Effector memory CD8-positive, alpha-beta T cell (primary cell): ENCODE data around the gene HTR1E.

ENCODE experiments used
- ATAC-seq: fragments of 150-1000 bp; cut with Tn5 transposase; replicated peaks from 2 replicates; pipeline ENCODE4 v1.10.0; 2021; ENCODE audit warnings: mild to moderate bottlenecking, moderate library complexity
- DNase-seq, 3 experiments: peaks; one replicate each; pipeline ENCODE4 v3.0.0; 2021
- H3K27ac Mint-ChIP-seq, 2 donors: one replicate each; pipeline ENCODE4 v1.8.0; 2022; ENCODE audit warnings: mild to moderate bottlenecking in 2 of 2, mixed read lengths in 2 of 2, moderate library complexity in 2 of 2
- H3K27me3 Mint-ChIP-seq, 2 donors: one replicate each; pipeline ENCODE4 v1.8.0; 2022; ENCODE audit warnings: mixed read lengths in 2 of 2
- H3K36me3 Mint-ChIP-seq: one replicate; pipeline ENCODE4 v1.8.0; 2022; ENCODE audit warnings: mild to moderate bottlenecking, moderate library complexity, mixed read lengths; ENCODE audit not compliant: insufficient read depth
- H3K4me1 Mint-ChIP-seq, 2 donors: one replicate each; pipeline ENCODE4 v1.8.0; 2022; ENCODE audit warnings: low read depth in 2 of 2, mixed read lengths in 2 of 2
- H3K4me3 Mint-ChIP-seq, 2 donors: one replicate each; pipeline ENCODE4 v1.8.0; 2022; ENCODE audit warnings: mild to moderate bottlenecking in 2 of 2, mixed read lengths in 2 of 2, moderate library complexity in 2 of 2
- H3K9me3 Mint-ChIP-seq, 2 donors: one replicate each; pipeline ENCODE4 v1.8.0; 2022; ENCODE audit warnings: mixed read lengths in 2 of 2

HTR1E gene

DNA sequence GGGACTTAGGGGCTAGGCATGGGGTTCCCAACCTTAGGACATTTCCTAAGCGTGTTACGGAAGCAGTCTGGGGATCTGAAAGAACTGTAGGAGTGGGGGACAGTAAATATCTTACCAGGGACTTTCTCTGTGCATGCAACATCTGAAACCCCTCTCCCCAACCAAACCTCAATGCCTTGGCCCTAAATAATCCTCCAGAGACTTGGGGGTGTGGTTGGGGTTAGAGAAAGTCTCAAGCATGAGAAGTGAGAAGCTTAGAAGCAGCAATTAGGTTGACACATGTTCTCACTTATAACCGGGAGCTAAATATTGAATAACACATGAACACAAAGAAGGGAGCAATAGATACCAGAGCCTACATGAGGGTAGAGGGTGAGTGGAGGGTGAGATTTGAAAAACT lies 74.7 kb downstream of the HTR1E start:
- Mint-ChIP-seq H3K27ac (no peak overlapping the region), H3K4me3 (no peak overlapping the region), H3K36me3 (no peaks in the 10 kb centered on the region), H3K9me3 (peaks cover 0 to 2% of the 10 kb centered on the region in 2 donors), H3K4me1 (no peaks in the 10 kb centered on the region), H3K27me3 (no peaks in the 10 kb centered on the region)
- DNase-seq = no peak
- no peak for ATAC-seq

DNA sequence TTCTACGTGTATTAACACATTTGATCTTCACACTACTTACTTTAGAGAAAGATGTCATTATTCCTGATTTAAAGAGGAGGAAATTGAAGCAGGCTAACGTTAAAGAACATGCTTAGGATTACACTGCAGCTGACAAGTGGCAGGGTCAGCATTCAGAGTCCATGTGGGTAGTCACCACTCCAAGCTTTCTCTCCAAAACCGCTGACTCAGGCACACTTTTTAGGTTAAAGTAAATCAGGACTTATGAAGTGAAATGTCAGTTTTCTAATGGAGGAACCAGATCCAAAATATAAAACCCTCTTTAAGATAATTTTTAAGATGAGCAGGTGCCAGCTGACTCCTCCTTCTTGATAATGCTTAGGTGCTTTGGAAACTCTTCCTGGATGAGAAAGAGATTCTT lies 75.4 kb downstream of the HTR1E start:
- ATAC-seq = no peak

DNA sequence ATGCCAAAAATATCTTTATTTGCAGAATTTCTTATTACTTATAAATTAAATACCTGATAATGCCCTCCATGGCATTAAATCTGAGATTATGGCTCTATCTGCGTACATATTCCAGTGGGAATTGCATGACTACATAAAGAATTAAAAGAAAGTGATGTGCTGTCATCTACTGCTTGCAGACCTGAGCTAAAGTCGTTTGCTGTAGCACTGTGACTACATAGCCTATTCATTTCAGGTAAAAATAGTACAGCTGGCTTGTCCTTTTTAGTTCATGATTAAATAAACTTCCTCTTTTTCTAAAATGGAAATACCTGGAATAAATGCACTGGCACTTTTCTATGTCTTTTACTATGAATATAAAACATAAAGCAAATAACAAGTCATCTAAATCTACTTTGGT lies 79.4 kb downstream of the HTR1E start:
- peaks cover 15 to 20% of the 10 kb centered on the region in 2 donors for H3K27me3 Mint-ChIP-seq
- H3K4me1 Mint-ChIP-seq = no peaks in the 10 kb centered on the region
- H3K4me3 Mint-ChIP-seq = no peak overlapping the region
- no peaks in the 10 kb centered on the region for H3K36me3 Mint-ChIP-seq
- ATAC-seq (no peak), DNase-seq (no peak)
- no peak overlapping the region for H3K27ac Mint-ChIP-seq
- peaks cover 0 to 7% of the 10 kb centered on the region in 2 donors for H3K9me3 Mint-ChIP-seq

More for the DNA sequence above, 75.4 kb downstream of the HTR1E start:
- Mint-ChIP-seq H3K4me3 (no peak overlapping the region), H3K4me1 (no peaks in the 10 kb centered on the region), H3K27ac (no peak overlapping the region), H3K27me3 (peaks cover 0 to under 1% of the 10 kb centered on the region in 2 donors), H3K9me3 (peaks cover 0 to 2% of the 10 kb centered on the region in 2 donors), H3K36me3 (no peaks in the 10 kb centered on the region)
- DNase-seq = no peak

DNA sequence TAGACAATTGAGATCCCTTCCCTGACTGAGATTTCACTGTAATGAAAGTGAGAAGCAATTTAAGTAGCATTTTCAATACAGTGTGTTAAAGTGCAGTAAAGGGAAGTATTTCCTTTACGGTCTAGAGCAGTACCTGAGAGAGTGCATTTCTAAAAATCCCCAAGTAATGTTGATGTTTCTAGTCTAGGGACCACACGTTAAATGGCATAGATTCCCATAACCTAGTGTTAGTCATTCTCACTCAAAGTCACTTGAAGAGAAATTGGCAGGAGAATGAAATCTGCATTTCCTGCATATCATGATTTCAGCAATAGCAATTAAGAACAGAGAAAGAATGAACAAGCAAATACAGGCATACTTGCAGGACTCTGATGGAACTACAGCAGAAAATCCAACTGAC lies 89.7 kb downstream of the HTR1E start:
- H3K27me3 Mint-ChIP-seq = peaks cover 21 to 29% of the 10 kb centered on the region in 2 donors
- no peaks in the 10 kb centered on the region for H3K9me3 Mint-ChIP-seq
- H3K4me3 Mint-ChIP-seq = no peak overlapping the region
- no peaks in the 10 kb centered on the region for H3K4me1 Mint-ChIP-seq
- no peaks in the 10 kb centered on the region for H3K36me3 Mint-ChIP-seq
- DNase-seq = no peak
- no peak for ATAC-seq
- no peak overlapping the region for H3K27ac Mint-ChIP-seq

DNA sequence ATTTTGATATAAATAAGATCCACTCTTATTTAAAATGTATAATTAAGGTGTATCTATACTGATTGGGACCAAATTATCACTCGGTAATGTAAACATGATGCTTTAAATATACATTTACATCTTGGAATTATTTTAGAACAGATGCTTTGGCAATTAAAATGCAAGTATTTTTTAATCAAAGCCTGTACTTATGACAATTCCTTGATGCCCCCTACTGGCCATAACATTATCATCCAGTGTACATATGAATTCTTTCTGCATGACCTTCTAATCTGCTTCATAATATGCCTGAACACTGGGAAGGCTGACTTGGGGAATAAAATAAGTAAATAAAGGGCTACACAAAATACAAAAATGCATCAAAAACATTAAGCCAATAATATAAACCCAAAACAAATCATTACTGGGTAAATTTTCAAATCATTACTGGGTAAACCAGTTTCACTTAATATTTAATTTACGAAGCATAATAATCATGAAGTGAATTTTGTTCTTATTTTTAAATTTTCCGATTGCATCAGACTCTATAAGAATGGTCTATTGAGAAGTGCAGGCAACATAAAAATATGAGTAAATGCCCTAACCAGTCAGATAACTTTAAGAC lies 92.5 kb downstream of the HTR1E start:
- H3K9me3 Mint-ChIP-seq = no peaks in the 10 kb centered on the region
- H3K4me3 Mint-ChIP-seq = no peak overlapping the region
- DNase-seq (no peak), ATAC-seq (no peak)
- no peaks in the 10 kb centered on the region for H3K4me1 Mint-ChIP-seq
- no peak overlapping the region for H3K27ac Mint-ChIP-seq
- H3K27me3 Mint-ChIP-seq = peaks cover 21 to 40% of the 10 kb centered on the region in 2 donors
- H3K36me3 Mint-ChIP-seq = no peaks in the 10 kb centered on the region

DNA sequence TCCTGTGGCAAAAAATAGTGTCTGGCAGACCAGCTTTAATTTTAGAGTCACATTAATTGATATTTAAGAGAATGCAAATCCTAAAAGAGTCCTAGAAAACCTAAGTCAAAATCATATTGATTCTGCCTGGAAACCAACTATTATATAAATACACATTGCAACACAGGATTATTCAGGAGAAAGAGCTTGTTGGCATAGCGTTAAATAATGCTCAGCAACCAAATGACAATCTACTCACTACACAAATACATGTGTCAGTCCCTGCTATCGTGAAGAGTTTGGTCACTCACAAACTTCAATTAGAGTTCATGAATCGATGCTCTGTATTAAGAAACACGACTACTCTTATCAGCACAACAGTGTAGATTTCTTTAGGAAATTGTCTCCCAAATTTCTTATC lies 103.4 kb downstream of the HTR1E start:
- H3K27me3 Mint-ChIP-seq = peaks cover 26 to 29% of the 10 kb centered on the region in 2 donors
- H3K4me1 Mint-ChIP-seq = no peaks in the 10 kb centered on the region
- H3K36me3 Mint-ChIP-seq = no peaks in the 10 kb centered on the region
- H3K4me3 Mint-ChIP-seq = no peak overlapping the region
- H3K27ac Mint-ChIP-seq = no peak overlapping the region
- peaks cover 0 to 2% of the 10 kb centered on the region in 2 donors for H3K9me3 Mint-ChIP-seq
- ATAC-seq (no peak), DNase-seq (no peak)

DNA sequence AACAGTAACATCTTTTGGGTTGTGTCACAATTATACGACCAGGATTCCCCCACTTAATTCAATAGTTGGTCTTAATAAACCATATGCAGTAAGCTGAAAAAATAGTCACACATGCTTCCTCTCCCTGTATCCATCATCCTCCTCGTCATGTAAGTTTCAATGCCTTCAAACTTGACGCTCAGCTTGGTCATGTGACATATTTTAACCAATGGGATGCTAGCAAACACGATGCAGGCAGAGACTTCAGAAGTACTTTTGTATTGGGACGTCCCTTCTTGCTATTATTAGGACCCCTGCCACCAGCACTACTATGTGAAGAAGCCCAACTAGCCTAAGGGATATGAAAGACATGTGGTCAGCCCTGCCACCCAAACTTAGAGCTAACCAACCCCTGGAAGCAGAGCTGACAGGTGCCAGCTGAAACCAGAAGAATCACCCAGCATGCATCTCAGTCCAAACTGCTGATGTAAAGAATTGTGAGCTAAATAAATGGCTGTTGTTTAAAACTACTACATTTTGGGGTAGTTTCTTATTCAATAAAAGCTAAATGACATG lies 108.3 kb downstream of the HTR1E start:
- no peak overlapping the region for H3K27ac Mint-ChIP-seq
- no peak overlapping the region for H3K4me3 Mint-ChIP-seq
- no peaks in the 10 kb centered on the region for H3K4me1 Mint-ChIP-seq
- no peak for ATAC-seq
- H3K9me3 Mint-ChIP-seq = no peaks in the 10 kb centered on the region
- no peak for DNase-seq
- peaks cover 8 to 26% of the 10 kb centered on the region in 2 donors for H3K27me3 Mint-ChIP-seq
- no peaks in the 10 kb centered on the region for H3K36me3 Mint-ChIP-seq

DNA sequence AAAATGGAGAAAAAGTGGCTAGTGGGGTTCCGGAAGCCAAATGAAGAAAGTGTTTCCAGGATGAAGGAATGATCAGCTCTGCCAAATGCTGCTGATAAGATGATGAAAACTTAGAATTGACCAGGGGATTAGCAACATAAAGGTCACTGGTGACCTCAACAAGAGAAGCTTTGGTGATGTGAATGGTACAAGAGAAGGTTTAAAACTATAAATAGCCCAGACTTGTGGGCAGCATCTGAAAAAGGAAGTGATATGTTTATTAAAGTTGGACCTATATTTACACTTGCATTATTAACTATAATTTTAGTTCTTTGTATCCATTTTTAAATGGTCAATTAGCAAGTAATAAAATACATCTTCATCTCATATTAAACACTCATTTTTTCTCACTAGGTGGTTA lies 112.5 kb downstream of the HTR1E start:
- DNase-seq (no peak), ATAC-seq (no peak)
- no peaks in the 10 kb centered on the region for H3K4me1 Mint-ChIP-seq
- peaks cover 0 to 13% of the 10 kb centered on the region in 2 donors for H3K27me3 Mint-ChIP-seq
- H3K27ac Mint-ChIP-seq = no peak overlapping the region
- no peaks in the 10 kb centered on the region for H3K36me3 Mint-ChIP-seq
- no peaks in the 10 kb centered on the region for H3K9me3 Mint-ChIP-seq
- no peak overlapping the region for H3K4me3 Mint-ChIP-seq

DNA sequence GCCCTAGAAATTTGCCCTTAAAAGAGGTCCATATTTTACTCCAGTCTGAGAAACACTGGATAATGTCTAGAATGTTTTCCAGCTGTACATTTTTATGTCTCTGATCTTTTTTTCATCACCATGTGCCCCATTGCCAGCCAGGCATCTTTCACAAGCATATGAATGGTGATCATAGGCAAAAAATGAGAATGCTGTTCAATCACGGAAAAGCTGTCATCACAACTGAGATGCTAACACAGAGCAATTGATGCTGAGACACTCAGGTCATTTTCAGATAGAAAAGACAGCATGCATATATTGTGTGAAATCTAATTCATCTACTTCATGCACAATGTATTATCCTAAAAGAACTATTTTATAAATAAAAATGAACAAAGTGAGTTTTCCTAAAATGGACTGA lies 116.0 kb downstream of the HTR1E start:
- Mint-ChIP-seq H3K4me3 (no peak overlapping the region), H3K27ac (no peak overlapping the region), H3K4me1 (no peaks in the 10 kb centered on the region), H3K27me3 (peaks cover 24 to 31% of the 10 kb centered on the region in 2 donors), H3K9me3 (no peaks in the 10 kb centered on the region), H3K36me3 (no peaks in the 10 kb centered on the region)
- DNase-seq = no peak
- ATAC-seq = no peak

DNA sequence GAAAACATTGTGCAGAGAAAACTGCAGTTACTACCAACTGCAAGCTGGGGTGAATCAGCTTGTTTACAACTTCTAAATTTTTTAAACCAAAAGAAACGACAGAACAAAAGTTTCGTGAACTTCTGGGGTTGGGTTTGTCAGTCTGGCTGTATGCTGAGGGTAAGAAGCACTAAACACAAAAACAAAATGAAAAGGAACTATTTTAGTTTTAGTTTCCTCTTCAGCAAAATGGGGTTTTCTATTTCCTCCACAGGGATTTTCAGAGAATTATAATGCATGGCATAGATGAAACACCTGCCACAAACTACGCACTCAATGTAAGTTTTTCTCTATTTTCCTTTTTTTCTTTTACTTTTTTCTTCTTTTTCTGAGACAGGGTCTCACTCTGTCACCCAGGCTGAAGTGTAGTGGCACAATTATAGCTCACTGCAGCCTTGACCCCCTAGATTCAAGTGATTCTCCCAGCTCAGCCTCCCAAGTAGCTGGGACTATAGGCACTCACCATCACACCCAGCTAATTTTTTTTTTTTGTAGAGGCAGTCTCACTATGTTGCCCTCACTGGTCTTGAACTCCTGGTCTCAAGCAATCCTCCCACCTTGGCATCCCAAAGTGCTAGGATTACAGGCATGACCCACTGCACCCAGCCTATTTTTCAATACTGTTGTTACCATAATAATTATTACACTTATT lies 117.0 kb downstream of the HTR1E start:
- H3K9me3 Mint-ChIP-seq = no peaks in the 10 kb centered on the region
- H3K4me3 Mint-ChIP-seq = no peak overlapping the region
- ATAC-seq = no peak
- no peaks in the 10 kb centered on the region for H3K36me3 Mint-ChIP-seq
- no peak overlapping the region for H3K27ac Mint-ChIP-seq
- H3K27me3 Mint-ChIP-seq = peaks cover 24 to 39% of the 10 kb centered on the region in 2 donors
- no peak for DNase-seq
- no peaks in the 10 kb centered on the region for H3K4me1 Mint-ChIP-seq

DNA sequence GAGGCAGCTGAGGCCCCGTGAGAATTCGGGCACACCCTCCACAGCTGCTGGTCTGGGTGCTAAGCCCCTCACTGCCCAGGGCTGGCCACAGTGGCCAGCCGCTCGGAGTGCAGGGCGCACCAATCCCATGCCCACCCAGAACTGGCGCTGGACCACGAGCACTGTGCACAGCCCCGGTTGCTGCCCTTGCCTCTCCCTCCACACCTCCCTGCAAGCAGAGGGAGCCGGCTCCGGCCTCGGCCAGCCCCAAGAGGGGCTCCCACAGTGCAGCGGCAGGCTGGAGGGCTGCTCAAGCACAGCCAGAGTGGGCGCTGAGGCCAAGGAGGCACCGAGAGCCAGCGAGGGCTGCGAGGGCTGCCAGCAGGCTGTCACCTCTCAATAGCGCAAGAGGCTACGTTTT lies 122.6 kb downstream of the HTR1E start:
- peaks cover 39 to 59% of the 10 kb centered on the region in 2 donors for H3K27me3 Mint-ChIP-seq
- no peaks in the 10 kb centered on the region for H3K9me3 Mint-ChIP-seq
- H3K36me3 Mint-ChIP-seq = no peaks in the 10 kb centered on the region
- no peak for ATAC-seq
- no peak overlapping the region for H3K4me3 Mint-ChIP-seq
- H3K4me1 Mint-ChIP-seq = no peaks in the 10 kb centered on the region
- DNase-seq = no peak
- H3K27ac Mint-ChIP-seq = no peak overlapping the region

DNA sequence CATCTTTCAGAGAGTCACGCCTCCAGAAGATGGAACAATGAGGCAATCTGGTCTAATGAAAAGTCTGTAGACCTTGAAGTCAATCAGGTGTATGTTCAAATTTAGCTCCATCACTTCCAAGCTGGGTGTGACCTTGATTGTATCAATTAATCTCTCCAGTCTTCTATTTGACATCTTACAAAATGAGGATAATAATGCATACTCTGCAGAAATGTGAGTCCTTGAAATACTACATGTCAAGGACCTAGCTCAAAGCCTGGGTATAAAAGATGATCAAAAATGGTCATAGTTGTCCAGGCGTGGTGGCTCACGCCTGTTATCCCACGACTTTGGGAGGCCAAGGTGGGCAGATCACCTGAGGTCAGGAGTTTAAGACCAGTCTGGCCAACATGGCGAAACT lies 127.8 kb downstream of the HTR1E start:
- no peak for ATAC-seq
- no peaks in the 10 kb centered on the region for H3K36me3 Mint-ChIP-seq
- H3K27ac Mint-ChIP-seq = no peak overlapping the region
- peaks cover 17 to 21% of the 10 kb centered on the region in 2 donors for H3K27me3 Mint-ChIP-seq
- no peak overlapping the region for H3K4me3 Mint-ChIP-seq
- H3K9me3 Mint-ChIP-seq = no peaks in the 10 kb centered on the region
- H3K4me1 Mint-ChIP-seq = peaks cover 0 to 3% of the 10 kb centered on the region in 2 donors
- DNase-seq = no peak
